GM10266 (cell line): ENCODE data around the gene CLDN18.
A peak's percentile ranks its signal among the peaks of the same experiment; 100 is the strongest.

Experiments used
- DNase-seq: peaks from one replicate; pipeline ENCODE4 v3.0.0; 2012; ENCODE audit errors: extremely low spot score
- TF ChIP-seq, protein P1 (sequence below): IDR thresholded peaks from 2 replicates; pipeline ENCODE4 v1.5.1; 2012; ENCODE audit warnings: mild to moderate bottlenecking, low read depth; ENCODE audit not compliant: control insufficient read depth, insufficient read depth; ENCODE audit errors: missing control alignments

The CLDN18 gene

DNA sequence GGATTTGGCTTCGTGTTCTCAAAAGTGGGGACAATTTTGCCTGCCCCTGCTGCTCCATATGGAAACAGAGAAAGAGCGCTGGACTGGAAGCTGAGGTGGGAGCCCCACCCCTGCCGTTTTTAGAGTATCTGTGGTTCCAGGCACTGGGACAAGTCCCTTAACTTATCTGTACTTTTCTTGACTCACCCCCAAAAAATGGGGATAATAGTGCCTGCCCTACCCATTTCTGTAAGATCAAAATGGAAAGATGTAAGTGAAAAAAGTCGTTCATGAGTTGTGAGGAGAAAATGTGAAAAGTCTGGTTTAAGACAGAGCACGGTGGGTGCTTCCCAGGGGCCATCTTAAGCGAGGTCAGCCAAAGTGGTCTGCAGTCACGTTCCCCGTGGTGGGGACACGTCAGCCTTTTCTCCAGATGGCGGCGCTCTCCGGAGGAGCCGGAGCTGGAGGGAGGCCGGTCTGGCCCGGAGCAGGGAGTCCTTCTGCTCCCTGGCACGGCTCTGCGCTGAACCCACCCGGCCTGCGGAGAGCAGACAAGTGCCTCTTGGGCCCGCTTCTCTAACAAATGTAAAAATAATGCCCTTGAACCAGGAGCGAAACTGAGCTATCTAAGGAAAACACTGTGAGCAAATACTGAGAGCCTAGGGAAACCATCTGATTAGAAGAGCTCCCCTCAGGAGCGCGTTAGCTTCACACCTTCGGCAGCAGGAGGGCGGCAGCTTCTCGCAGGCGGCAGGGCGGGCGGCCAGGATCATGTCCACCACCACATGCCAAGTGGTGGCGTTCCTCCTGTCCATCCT, at the start of gene CLDN18:
Gene CLDN18 (plus strand): TSS at position 690 of the 797 bp plus-strand sequence. CDS start 61 bp downstream, at position 751.
- no peak for DNase-seq

DNA sequence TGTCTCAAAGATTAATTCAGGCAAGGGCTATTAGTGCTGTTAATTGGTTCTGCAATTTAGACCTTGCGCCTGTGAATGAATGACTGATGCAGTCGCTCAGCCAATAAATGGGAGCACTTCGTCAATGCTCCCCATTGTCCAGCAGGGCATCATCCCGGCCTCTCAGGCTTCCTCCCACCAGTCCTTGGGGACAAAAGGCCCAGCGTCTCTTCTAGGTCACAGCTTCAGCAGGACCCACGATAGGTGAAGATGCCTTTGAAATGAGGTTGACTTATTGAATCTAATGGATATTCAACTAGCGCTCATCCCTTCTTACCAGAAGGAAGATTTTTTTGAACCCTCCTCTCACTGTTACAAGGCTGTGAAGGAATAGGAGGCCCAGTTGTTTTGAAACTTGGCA, 47.7 kb upstream of the CLDN18 start:
- no peak for DNase-seq
- TF ChIP-seq, protein P1, sequence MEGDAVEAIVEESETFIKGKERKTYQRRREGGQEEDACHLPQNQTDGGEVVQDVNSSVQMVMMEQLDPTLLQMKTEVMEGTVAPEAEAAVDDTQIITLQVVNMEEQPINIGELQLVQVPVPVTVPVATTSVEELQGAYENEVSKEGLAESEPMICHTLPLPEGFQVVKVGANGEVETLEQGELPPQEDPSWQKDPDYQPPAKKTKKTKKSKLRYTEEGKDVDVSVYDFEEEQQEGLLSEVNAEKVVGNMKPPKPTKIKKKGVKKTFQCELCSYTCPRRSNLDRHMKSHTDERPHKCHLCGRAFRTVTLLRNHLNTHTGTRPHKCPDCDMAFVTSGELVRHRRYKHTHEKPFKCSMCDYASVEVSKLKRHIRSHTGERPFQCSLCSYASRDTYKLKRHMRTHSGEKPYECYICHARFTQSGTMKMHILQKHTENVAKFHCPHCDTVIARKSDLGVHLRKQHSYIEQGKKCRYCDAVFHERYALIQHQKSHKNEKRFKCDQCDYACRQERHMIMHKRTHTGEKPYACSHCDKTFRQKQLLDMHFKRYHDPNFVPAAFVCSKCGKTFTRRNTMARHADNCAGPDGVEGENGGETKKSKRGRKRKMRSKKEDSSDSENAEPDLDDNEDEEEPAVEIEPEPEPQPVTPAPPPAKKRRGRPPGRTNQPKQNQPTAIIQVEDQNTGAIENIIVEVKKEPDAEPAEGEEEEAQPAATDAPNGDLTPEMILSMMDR = no peak

More for the DNA sequence above, at the start of gene CLDN18:
- TF ChIP-seq, protein P1 = no peak

DNA sequence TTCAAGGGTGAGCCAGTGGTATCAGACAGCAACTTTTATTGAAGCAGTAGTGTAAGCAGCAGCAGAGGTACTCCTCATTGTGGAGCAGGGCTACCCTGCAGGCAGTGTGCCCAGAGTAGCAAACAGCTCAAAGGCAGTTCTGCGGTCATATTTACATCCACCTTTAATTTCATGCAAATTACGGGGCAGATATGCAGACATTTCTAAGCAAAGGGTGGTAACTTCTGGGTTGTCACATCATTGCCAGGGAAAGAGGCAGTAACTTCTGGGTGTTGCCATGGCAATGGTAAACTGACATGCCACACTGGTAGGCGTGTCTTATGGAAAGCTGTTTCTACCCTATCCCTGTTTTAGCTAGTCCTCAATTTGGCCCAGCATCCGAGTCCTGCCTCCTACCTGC, 46.5 kb upstream of the CLDN18 start:
- TF ChIP-seq, protein P1 = no peak
- DNase-seq = no peak

DNA sequence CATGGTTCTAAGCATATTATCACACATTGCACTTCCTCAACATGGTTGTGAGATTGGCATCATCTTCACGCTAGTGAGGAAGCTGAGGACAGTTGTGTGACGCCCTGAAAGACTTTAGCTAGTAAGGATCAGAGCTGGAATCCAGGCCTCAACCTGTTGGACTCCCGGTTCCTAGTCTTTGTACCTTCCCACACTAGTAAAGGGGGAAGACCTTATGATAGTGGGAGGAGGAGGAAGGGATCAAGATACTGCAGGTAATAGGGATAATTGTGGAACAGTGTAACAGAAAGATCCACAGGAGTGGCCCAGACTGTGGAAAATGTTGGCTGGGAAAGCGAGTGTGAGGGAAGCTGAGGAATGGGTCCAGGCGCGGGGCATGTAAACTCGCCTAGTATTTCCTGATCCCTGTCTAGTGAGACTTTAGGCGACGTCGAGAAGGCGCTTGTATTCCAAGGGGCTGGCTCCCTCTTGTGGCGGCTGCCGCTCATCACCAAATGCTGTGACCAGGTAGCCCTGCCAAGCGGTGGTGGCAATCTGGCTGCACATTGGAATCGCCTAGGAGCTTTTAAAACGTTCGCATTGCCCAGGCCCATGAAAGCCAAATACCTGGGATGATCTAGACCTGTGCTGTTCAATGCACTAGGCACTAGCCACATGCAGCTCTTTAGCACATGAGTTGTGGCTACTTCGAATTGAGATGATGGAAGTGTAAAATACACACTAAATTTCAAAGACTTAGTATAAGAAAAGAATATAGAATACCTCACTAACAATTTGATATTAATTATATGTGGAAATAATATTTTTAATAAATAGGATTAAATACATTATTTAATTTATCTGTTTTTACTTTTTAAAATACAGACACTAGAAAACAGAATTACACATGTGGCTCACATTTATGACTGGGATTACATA, 38.8 kb upstream of the CLDN18 start:
- peak; percentile 56 for DNase-seq
- TF ChIP-seq, protein P1 = peak; percentile 86

DNA sequence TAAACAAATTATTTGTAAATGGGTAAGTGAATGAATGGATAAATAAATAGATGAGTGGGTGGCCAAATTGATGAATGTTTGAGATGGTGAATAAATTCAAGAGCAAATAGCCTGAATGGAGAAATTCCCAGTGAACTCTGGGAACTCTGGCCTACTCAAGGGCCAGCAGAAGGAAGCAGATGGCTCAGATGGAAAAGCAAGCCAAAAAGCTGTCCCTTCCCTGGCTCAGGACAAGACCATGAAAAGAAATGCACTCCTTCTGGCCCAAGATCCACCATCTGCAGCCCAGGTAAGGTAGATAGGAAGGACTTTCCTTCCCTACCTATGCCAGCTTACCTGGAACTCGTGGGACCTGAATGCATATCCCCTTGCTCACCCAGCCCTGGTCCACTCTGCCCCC, 37.6 kb upstream of the CLDN18 start:
- DNase-seq = no peak
- TF ChIP-seq, protein P1 = no peak

DNA sequence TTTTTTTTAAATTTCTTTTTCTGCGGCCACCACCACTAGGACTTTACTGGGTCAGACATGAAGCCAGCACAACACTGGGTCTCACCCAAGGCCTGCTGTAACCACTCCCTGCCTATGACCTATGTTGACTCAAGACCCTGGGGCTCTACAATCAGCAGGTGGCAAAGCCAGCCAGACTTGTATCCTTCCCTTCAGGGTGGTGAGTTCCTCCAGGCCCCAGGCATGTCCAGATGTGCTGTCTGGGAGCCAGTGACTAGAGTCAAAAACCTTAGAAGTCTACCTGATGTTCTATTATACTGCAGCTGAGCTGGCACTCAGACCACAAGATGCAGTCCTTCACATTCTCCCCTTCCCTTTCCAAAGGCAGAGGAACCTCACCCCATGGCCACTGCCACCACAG, 31.6 kb upstream of the CLDN18 start:
- no peak for DNase-seq
- TF ChIP-seq, protein P1 = no peak
